ENCODE results near the gene IRF2BPL.
A peak's percentile ranks its signal among the peaks of the same experiment; 100 is the strongest.

IRF2BPL gene

DNA sequence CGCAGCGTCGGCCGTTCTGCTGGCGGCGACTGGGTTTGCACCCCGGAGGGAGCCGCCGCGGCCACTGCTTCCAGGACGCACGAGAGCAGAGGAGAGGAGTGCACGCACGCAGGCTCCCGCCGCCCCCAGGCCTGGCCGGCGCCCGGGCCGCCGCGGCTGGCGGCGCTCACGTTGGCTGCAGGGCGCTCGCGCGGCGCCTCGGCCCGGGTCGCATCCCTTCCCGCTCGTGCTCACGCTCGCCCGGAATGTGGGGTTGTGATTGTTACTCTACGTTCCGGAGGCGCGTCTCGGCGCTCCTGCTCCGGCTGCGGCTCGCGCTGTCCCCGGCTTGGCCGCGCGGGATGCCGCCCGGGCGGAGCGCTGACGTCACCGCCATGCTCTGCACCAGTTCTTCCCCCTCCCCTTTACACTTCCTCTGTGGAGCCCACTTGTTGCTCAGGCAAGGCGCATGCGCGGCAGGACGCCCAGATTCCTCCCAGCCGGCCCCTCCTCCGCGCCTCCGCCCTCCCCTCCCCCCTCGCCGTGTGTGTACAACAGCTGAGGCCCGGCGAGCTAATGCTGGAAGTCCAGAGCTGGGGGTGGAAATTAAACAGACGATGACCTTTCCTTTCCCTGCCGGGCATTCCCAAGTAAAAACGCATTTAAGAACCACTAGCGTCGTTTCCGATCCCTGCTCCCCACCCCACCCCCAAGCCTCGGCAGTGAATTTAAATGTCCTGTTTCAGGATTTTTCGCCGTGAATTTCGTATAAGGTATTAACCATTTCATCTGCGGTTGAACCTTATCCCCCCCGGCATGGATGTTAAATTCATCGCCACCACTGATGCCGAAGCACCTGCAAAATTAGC lies at the start of gene IRF2BPL:
IRF2BPL (minus strand) TSS at position 325 of the 848 bp plus-strand sequence. CDS start 916 bp downstream, outside the sequence.
- DNase-seq = peak; percentile 94

DNA sequence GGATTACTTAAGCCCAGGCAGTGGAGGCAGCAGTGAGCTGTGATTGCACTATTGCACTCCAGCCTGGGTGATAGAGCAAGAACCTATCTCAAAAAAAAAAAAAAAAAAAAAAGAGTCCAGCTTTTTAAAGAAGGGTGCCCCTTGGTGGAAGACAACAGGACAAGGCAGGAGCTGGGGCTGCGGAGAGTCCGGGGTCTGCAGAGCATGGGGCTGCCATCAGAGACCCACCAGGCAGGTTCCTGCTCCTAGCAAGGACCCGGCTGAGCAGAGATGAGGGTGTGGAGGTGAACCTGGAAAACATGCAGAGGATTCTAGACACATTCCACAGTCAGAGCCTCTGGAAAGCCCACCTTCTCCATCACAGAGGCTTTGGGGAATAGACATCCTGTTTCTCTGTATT lies 48.5 kb upstream of the IRF2BPL start:
- no peak for DNase-seq

- DNase-seq = no peak
These were observed 47.7 kb upstream of the IRF2BPL start for GRCh38 chr14:77076113-77076631.

DNA sequence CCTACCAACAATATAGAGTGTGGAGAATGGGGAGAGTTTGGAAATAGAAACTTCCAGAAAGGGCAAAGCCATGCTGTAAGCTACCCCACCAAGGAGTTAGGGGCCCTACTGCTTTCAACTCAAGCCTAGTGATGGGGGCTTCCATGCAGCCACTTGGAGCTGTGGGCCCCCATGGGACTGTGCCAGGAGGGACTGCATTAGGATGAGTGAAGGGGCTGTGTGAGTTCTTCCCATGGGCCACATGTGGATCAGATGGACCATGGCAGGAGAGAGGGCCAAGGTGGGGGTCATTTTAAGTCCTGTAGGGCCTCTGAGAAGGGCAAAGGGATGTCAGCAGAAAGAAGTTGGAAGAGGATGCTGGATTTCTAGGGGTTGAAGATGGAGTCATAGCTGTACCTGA lies 46.5 kb upstream of the IRF2BPL start:
- no peak for DNase-seq

- peak; percentile 80 for DNase-seq
These were observed 43.5 kb upstream of the IRF2BPL start for GRCh38 chr14:77071938-77072388.

- DNase-seq = no peak
These were observed 41.0 kb upstream of the IRF2BPL start for GRCh38 chr14:77069551-77069950.

GRCh38 chr14:77068517-77069200 lies 40.2 kb upstream of the IRF2BPL start:
- no peak for DNase-seq

GRCh38 chr14:77067632-77068516 lies 39.4 kb upstream of the IRF2BPL start:
- peak; percentile 53 for DNase-seq

- no peak for DNase-seq
These were observed 38.2 kb upstream of the IRF2BPL start for GRCh38 chr14:77066578-77067172.

GRCh38 chr14:77065851-77066577 lies 37.5 kb upstream of the IRF2BPL start:
- no peak for DNase-seq

DNA sequence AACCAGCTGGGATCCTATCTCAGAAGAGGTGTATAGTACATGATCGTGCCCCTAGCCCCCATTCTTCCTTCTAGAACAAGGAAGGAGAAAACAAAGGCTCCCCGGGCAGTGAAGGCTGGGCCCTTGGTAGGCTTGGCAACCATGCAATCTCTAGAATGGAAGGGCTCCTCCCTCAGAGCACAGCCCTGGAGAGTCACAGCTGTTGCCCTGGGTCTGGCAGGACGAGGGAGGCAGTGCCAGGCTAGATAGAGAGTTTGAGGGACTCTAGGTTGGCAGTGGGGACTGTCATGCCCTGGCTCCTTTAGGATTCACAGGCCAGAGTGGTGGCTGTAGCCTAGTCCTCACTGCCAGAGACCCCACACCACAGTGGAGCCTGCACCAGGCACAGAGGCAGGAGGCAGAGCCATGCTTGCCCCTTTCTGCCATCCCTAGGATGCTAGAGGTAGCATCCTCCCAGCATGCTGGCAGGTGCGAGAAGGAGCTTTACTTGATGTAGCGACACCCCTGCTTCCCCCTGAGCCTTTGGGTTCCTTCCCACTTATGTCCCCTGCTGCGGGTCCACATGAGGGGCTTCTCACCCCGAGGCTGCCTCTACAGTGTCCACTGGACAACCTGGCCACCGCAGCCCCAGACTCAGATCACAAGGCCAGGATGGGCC lies 36.1 kb upstream of the IRF2BPL start:
- no peak for DNase-seq

- no peak for DNase-seq
These were observed 35.2 kb upstream of the IRF2BPL start for GRCh38 chr14:77063571-77064171.

- DNase-seq = no peak
These were observed 33.8 kb upstream of the IRF2BPL start for GRCh38 chr14:77062261-77062660.

DNA sequence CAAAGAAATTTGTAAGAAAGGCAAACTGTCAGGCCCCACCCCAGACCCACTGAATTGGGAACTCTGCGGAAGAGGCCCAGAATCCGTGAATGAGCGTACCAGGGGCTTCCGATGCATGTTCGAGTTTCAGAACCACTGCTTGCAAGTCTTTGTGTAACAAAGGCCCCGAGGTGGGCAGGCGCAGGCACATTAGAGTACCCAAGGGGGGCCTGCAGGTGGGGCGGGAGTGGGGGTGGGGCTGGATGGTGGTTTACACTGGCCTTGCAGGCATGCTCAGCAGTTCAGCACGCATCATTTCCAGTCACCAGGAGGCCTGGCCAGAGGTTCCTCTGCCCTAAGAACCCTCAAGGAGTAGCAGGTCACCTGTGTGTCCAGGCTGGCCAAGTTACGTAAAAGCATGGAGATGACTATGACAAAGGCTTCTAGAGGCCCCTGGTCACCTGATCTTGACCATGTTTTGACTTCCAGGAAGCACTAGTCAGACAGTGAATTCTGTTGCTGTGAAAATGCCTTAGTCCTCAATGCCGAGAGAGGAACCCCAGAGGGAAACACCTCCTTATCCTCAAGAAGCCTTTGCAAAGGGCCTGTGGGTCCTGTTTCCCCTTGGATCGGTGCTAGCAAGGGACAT lies 33.2 kb upstream of the IRF2BPL start:
- no peak for DNase-seq

DNA sequence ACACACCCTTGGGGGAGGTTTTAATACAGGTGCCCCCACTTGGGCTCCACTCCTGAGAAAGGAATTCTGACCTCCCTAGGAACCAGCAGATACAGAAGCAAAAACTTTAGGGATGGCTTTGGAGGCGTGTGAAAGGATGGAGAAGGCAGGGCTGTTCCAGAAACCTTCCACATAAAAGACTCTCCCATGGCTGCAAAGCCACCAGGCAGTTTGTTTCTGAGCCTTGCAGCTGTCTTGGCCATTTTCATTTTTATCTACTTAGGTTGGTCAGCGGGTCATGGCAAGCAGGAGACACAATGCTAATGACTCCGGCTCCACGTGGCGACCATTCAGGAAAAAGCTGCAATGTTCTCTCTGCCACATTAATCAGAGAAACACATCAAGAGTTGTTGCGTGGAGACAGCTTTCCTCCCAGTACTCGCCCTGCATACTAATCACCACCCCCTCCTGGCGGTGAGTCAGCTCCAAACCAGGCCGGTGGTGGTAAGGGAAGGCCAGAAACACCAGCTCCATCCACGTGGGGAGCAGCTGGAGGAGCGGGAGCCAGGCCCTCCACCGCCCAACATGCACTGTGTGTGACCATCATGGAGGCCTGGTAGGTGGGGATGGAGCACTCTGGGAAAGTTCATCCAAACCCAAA lies 30.9 kb upstream of the IRF2BPL start:
- DNase-seq = peak; percentile 47

DNA sequence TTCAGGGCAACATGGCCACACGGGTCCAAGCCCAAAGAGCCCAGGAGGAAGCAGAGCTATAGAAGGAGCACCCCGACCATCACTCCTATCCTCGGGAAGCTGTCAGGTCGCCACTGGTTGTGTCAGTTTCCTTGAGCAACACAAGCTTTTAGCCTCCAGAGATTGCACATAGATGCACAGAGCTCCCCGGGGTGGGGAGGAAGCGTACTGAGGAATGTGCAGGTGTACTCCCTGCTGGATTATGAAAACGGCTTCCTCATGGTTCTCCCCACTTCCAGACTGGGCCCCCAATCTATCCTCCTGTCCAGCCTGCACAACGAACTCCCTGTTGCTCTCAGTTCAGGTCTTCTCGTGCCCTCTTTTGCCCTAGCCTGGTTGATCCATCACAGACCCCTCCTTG lies 30.3 kb upstream of the IRF2BPL start:
- DNase-seq = no peak

DNA sequence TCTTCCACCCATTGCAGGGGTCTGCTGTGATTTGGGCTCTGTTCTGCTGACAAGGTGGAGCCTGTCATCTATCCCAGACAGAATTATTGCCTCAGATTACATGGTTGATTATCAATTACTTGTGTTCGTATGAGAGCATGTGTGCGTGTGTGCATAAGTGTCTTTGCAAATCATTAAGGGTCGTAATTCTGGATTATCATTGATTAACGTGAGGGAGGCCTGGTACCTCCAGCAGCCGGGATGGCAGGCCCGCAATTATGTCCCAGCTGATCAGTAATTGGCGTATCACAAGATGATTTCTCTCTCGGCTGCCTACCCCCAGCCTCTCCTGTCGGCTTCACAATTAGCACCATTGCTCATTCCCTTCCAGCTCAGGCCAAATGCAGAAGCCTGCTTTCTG lies 29.6 kb upstream of the IRF2BPL start:
- DNase-seq = no peak

- DNase-seq = no peak
These were observed 27.5 kb upstream of the IRF2BPL start for GRCh38 chr14:77055981-77056380.

DNA sequence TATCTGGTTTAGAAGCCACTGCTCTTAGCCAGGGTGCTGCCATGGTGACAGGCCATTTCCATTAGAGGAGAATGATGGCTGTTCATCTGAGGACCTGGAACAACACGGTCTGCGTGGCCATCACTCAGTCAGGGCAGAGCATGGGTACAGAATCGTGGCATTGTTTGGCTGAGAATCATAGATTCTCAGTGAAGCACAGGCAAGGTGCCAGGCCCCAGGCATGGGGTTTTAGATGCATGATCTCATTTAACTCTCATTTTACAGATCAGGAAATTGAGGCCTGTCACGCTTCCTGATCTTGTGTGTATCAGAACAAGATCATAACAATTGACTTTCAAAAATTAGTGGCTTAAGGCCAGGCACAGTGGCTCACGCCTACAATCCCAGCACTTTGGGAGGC lies 26.8 kb upstream of the IRF2BPL start:
- no peak for DNase-seq

All from NCI-H226 (cell line).